ENCODE measurements around the gene EDC3.
A peak's percentile ranks its signal among the peaks of the same experiment; 100 is the strongest.
"Not testable (repeated sequence)": the region's sequence is repeated elsewhere in the genome, so short reads cannot be mapped to it uniquely, and the experiment has no call there.

EDC3 gene

GRCh38 chr15:74608786-74609185 lies 87.0 kb downstream of the EDC3 start:
- DNase-seq, result no peak

GRCh38 chr15:74605795-74606150 lies 90.1 kb downstream of the EDC3 start:
- DNase-seq, result no peak

GRCh38 chr15:74604983-74605794 lies 90.6 kb downstream of the EDC3 start:
- no peak for DNase-seq

GRCh38 chr15:74603789-74604705 lies 91.8 kb downstream of the EDC3 start:
- DNase-seq, result no peak

- no peak for DNase-seq
Measured at GRCh38 chr15:74603026-74603788, 92.6 kb downstream of the EDC3 start.

- DNase-seq, result no peak
Measured at GRCh38 chr15:74599156-74599555, 96.7 kb downstream of the EDC3 start.

- peak; percentile 91 for DNase-seq
Measured at GRCh38 chr15:74598126-74598842, 97.5 kb downstream of the EDC3 start.

GRCh38 chr15:74597146-74597705 lies 98.6 kb downstream of the EDC3 start:
- not testable (repeated sequence) for DNase-seq

GRCh38 chr15:74596736-74597135 lies 99.1 kb downstream of the EDC3 start:
- not testable (repeated sequence) for DNase-seq

- no peak for DNase-seq
Measured at GRCh38 chr15:74595271-74595670, 100.6 kb downstream of the EDC3 start.

- no peak for DNase-seq
Measured at GRCh38 chr15:74594455-74594854, 101.4 kb downstream of the EDC3 start.

GRCh38 chr15:74593122-74593521 lies 102.7 kb downstream of the EDC3 start:
- no peak for DNase-seq

GRCh38 chr15:74592222-74592621 lies 103.6 kb downstream of the EDC3 start:
- DNase-seq, result no peak

- no peak for DNase-seq
Measured at GRCh38 chr15:74589826-74590225, 106.0 kb downstream of the EDC3 start.

GRCh38 chr15:74585857-74586256 lies 110.0 kb downstream of the EDC3 start:
- DNase-seq, result no peak

GRCh38 chr15:74585191-74585590 lies 110.6 kb downstream of the EDC3 start:
- DNase-seq, result no peak

GRCh38 chr15:74584779-74585178 lies 111.0 kb downstream of the EDC3 start:
- no peak for DNase-seq

GRCh38 chr15:74584204-74584603 lies 111.6 kb downstream of the EDC3 start:
- no peak for DNase-seq

All from activated CD4-positive, alpha-beta T cell treated with anti-CD3 and anti-CD28 coated beads, Interleukin-2, amount 50 U/mL, for 16 hours (primary cell).